Amniotic epithelial cell (primary cell): ENCODE data around the gene BEGAIN.

Experiments
- DNase-seq: peaks from one replicate; pipeline ENCODE4 v3.0.0-alpha.2; 2010; ENCODE audit warnings: low read depth

Gene BEGAIN

DNA sequence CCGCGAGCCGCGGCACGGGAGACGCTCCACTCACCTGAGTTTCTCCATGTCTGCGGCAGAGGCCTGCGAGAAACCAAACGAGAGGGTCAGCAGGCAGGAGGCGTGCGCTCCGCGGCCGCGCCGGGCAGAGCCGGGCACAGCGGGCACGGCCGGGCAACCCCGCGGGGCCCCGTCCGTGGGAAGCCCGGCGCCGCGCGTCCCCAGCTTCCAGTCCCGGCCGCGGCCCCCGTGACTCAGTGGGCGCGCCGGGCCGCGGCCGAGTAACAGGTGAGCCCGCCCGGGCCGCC is 19.4 kb downstream of the BEGAIN start:
- DNase-seq, result no peak

GRCh38 chr14:100567009-100567876 is 20.0 kb downstream of the BEGAIN start:
- DNase-seq, result no peak

GRCh38 chr14:100566586-100566985 is 20.6 kb downstream of the BEGAIN start:
- DNase-seq, result no peak

DNA sequence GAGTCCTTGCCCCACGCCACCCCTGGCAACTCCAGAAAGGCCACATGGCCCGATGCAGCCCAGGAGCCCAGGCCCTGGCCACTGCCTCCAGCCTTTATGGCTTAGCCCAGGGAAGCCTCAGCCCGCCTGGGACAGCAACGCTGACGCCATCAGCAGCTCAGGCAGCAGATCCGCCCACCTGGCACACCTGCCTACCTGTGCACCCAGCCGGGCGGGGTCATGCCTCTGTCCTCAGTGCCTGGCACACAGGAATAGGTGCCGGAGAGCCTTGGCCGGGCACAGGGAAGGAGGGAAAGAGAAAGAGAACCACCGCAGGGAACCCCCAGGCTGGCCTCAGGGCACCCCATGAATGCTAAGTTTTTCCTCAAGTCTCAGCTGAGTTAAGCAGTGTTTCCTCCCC is 21.1 kb downstream of the BEGAIN start:
- no peak for DNase-seq

- DNase-seq, result no peak
These were observed 21.6 kb downstream of the BEGAIN start for GRCh38 chr14:100565650-100566049.

GRCh38 chr14:100564512-100564911 is 22.7 kb downstream of the BEGAIN start:
- DNase-seq, result no peak

DNA sequence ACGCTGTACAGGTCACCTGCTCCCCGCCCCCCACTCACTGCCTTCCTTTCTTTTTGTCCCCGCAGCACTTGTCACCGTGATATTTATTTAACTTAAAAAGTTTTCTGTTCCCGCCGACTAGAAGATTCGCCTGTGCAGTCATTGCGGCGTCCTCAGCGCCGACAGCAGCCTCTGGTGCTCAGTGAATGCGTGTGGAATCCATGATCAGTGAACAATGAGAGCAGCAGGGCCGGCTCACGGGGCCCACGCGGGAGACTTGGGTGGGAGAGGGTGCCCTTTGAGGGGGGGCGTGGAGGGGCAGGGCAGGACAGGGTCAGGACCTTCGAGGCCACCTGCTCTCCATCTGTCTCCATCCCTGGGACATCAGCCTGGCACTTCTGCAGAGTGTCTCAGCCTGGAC is 24.5 kb downstream of the BEGAIN start:
- DNase-seq, result no peak

- no peak for DNase-seq
These were observed 26.2 kb downstream of the BEGAIN start for GRCh38 chr14:100561005-100561404.

- DNase-seq, result no peak
These were observed 26.7 kb downstream of the BEGAIN start for GRCh38 chr14:100560471-100560870.

DNA sequence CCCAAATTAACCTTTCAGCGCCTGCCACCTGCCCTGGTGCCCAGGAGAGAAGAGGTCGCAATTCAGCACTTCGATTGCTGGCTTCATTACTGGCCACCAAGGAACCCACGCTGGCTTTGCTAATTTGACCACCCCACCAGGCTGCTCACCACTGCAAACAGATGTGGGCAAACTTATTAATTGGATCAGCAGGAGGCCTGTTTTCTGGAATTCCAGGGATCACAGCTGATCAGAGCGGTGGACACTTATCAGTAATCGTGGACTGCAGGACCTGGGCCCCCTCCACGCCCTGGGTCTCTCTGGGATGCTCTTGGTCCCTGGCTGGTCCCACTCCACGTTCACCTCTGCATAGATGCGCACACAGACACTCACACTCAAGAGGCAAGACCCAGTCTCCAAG is 27.8 kb downstream of the BEGAIN start:
- no peak for DNase-seq

GRCh38 chr14:100558966-100559365 is 28.3 kb downstream of the BEGAIN start:
- DNase-seq, result no peak

- no peak for DNase-seq
These were observed 29.0 kb downstream of the BEGAIN start for GRCh38 chr14:100558226-100558625.

- DNase-seq, result no peak
These were observed 29.6 kb downstream of the BEGAIN start for GRCh38 chr14:100557658-100558057.

- no peak for DNase-seq
These were observed 30.2 kb downstream of the BEGAIN start for GRCh38 chr14:100556936-100557505.

DNA sequence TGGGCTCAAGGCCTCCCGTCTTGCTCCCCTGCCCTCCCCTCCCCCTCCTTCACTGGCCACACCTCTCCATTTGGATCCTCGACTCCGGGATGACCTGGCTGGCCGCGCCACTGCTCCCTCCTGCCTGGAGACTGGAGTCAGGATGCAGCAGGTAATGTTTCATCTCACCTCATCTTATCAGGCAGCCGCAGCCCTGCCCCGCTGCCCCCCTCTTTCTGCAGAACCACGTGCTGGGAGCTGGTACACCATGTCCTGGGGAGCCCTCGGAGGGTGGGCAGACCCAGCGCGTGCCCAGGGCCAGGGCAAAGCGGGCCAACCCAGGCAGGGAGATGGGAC is 31.1 kb downstream of the BEGAIN start:
- no peak for DNase-seq

- no peak for DNase-seq
These were observed 31.6 kb downstream of the BEGAIN start for GRCh38 chr14:100555436-100556139.

- no peak for DNase-seq
These were observed 32.4 kb downstream of the BEGAIN start for GRCh38 chr14:100554696-100555320.

DNA sequence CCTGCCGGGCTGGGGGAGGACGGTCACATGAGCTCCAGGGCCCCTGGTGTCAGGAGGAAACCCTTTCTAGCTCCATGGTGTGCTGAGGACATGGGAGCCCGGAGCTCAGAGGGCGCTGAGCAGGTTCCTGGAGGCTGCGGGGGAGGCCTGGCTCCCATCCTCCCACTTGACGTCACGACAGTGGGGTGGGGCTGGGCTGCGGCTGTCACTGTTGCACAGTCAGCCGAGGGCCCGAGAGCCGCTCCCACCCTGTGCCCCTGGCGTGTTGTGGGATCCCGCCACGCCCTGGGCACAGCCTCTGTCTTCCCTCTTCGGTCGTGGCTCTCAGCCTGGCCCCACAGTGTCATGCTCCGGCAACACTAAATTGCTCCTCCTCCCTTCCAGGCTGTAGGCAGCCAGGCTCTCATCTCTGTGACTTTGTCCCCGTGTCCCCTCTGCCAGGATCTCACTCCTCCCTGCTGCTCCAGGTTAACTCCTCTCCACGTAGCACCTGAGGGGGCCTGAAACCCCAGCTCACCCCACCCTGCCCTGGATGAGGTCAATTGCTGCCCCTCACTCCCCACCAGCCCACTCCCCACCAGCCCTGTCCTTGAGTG is 33.0 kb downstream of the BEGAIN start:
- no peak for DNase-seq

- no peak for DNase-seq
These were observed 33.7 kb downstream of the BEGAIN start for GRCh38 chr14:100553471-100553870.

GRCh38 chr14:100552524-100553125 is 34.6 kb downstream of the BEGAIN start:
- DNase-seq, result no peak

DNA sequence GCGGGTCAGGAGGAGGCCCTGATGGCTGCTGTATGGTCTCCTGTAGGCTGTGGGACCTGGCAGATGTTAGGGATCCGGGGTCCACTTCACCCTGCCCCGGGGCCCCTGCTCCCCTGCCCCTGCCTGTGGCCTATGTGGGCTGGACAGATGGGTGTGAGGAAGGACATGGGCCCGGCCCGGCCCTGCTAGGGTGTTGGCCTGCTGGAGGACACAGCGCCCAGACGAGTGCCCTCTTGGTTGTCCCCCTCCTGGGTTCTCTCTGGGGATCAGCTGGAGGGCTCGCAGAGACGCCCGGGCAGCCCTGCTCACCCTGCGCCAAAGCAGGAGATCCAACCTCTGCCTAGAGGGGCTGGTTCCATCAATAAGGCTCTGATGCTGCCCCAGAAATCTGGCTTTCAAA is 36.2 kb downstream of the BEGAIN start:
- no peak for DNase-seq
